DMS53 (cell line): Measurements from ENCODE around the gene MGMT.

Experiments used
- DNase-seq: peaks from one replicate; lab custom pipeline; 2025; lab: John Stamatoyannopoulos, UW

MGMT gene

DNA sequence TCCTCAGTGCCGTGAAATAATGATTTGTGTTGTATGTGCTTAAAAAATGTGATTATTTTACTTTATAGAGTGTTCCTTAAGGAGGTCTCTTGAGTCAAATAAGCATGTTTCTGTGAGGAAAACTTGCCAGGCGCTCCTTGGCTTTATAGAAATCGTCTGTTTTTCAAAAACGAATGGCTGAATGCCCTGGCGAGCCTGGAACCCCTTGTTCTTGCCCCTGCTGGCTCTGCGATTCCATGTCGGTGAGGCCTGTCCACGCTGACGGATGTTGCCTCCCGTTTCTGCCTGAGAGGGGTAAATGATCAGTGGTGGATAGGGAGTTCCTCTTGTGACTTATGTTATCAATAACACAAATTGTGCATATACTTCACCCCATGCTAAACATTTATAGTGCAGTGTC is 75.5 kb downstream of the MGMT start:
- no peak for DNase-seq

DNA sequence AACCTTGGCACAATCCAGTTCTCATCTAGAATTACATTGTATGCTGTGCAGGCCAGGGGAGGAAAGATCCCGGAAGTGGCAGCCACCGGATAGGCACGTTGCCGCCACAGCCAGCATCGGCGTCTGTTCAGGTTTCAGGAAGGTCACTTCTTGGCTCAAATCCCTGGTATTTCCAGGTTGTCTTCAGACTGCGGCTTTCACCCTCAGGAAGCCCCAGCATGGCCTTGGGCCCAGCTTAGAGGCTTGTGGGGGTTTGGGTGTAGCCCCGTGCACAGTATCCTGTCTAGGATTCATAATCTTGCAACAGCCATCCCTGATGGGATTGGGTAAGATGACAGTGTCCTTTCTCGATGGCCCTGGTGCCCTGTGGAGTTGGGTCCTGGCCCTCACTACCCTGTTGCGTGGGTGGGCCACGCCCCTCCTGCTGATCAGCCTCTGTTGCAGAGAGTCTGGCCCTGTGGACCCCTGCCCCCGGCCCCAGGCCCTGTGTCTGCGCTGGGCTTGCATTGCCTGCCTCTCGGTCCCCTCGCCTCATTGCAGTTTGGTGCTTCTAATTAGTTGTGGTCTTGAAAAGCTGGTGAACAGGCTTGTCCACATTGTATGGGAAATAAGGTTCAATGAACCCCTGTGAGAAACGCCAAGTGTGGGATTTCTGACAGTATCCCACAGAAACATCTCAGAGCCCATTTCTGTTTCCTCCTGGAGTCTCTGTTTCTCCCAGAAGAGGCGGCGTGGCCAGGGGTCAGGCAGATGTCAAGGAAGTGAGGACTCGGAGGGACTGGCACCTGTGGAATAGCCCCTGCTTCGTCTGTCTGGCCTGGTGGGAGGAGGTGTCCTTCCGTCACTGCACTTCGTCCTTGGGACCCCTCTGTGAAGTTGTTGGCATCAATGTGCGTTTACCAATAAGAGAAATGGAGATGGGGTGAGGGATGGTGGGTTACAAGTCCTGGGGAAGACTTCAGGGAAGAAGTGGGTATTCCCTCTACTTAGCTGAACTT is 77.5 kb downstream of the MGMT start:
- no peak for DNase-seq

DNA sequence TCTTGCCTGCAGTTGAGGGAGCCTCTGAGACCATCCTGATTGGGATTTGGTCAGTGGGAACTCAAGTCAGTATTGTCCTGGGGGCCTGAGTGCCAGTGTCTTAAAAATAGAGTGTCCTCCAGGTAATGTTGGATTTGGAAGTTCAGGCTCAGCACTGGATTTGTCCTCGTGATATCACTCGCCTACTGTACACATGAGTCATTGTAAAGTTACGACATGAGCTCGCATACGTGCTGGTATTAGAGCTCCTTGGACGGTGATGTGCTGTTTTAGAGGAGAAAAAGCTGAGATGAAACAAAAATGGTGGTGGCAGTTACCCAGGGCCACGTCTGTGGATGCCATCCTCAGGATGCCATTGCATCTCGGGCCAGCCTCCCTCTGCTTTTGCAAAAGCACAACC is 78.2 kb downstream of the MGMT start:
- no peak for DNase-seq

DNA sequence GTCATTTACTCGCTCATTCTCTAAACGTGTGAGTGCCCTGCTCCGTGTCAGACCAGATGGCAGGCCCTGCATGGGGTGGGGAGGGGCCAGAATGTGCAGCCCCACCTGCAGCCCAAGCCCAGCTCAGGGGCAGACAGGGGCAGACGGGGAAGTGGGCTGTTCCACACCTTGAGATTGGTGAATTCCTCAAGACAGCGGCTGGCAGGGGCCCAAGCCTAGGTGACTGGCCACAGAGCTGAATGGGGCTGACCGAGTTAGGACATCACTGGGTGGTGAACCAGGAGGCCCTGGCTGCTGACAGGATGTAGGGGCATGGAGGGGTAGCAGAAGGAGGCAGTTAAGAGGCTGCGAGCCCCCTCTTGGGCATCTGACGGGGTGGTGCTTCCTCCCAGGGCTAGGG is 79.1 kb downstream of the MGMT start:
- no peak for DNase-seq

DNA sequence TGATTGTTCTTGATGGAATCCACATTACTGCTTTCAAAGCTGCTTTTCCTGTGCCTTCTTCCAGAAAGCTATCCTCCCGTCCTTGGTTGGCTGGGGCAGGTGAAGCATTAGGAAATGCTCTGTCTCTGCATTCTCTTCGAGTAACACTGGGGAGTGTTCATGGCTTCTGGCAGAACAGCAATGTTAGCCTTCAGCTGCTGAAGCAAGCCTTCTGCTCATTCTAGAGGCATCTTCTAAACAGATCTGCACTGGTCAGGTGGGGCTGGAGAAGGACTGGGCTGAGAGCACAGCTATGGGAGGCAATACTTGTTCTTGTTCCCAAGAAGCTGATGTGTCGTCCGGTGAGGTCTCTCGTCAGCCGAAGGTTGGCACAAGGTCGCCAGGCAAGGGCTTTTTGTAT is 80.6 kb downstream of the MGMT start:
- DNase-seq: no peak

DNA sequence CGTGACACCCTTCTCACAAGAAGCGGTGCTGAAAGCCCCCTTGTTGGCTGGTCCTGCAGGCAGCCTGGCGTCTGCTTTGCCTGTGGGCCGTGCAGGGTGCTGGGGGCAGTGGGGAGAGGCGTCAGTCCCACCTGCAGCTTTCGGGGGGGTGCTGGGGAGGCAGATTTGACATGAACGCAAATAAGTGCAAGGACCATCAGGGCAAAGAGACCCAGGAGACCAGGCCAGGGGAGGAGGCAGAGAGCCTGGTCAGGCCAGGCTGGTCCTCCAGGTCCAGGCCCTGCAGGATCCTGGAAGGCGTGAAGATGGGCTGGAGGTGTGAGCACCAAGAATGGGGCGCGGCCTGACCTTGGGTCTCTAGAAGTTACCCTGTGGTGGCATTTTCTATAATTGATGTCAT is 81.6 kb downstream of the MGMT start:
- DNase-seq: no peak

DNA sequence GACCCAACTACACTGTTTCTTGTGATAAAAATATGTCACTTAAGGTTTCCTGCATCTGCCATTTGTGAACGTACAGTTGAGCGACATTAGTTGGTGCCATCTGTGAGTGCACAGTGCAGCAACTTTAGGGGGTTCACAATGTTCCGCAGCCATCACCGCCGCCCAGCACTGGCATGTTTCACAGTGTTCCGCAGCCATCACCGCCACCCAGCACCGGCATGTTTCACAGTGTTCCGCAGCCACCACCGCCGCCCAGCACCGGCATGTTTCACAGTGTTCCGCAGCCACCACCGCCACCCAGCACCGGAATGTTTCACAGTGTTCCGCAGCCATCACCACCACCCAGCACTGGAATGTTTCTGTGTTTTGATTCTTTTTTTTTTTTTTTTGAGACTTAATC is 83.0 kb downstream of the MGMT start:
- no peak for DNase-seq

DNA sequence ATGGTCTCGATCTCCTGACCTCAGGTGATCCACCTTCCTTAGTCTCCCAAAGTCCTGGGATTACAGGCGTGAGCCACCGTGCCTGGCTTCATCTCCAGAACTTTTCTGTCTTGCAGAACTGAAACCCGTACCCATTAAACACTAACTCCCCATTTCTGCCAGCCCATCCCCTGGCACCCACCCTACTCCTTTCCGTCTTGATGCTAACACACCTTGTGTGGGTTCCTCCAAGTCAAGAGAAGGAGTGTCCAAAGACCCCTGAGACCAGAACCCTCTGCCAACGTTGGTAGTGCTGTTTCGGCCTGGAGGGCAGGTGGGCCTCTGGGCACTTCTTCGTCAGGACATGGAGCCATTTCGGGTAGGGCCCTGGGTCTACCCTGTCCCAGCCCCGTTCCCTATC is 83.6 kb downstream of the MGMT start:
- no peak for DNase-seq

DNA sequence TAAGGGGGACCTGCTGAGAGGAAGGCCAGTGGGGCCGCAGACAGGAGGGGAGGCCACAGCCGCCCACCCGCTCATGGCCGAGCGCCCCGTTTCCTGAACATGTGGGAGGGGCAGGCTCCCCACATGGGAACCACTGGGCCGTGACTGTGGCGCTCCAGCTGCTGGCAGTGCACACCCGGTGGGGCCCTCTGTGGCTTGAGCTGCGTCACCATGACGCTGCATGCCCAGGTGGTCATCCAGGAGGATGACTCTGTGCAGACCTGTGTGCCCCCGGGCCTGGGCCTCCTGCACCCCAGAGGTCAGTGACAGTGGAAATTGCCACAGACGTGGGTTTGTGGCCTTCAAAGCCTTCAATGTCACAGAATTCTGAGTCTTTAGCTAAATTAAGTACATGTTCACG is 85.1 kb downstream of the MGMT start:
- DNase-seq: no peak

DNA sequence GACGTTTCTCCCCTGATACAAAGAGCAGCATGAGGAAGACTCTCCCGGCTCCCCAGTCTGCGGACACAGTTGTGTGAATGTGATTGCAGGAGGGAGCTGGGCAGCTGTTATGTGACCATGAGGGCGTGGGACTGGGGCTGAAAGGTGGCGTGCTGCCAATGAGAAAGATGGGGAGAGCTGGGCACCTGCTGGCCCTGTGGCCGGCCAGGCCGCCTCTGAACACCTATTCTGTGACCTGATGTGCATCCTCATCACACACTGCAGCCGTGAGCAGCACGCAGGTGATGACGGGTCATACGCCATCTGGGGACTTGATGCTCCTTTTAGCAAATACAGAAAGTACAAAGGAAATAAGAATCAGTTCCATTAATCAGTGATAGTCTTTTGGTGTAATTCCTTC is 86.9 kb downstream of the MGMT start:
- DNase-seq: no peak

DNA sequence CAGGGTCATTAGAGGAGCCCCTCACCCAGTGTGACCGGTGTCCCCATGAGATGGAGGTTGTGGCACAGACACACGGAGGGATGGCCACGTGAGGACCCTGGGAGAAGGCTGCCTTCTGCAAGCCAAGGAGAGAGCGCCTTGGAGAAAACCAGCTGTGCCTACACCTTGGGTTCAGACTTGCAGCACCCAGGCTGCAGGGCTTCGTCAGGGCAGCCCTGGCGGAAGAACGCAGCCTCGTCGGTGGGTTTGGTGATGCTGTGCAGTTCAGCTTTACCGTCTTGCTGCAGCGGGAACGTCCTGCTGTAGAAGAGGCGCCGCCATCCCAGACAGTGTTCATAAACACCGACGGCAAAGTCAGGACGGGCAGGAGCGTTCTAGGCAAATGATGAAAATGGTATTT is 89.3 kb downstream of the MGMT start:
- DNase-seq: no peak

DNA sequence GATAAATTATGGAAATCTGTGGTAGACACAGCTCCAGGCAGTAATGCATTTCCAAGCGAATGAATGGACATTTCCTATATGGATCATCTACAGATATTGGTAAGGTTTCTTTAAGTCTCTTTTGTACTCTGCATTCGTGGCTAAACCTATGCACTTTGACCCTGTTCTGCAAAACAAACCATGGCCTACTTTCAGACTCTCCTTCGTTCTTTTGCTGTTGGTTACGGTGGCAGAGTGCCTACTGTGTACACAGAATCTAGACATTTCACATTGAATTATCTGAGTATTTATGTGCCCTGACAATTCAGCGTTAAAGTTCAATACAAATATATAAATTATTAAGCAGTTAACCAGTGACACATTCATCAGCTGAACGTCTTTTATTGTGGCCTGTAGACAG is 93.3 kb downstream of the MGMT start:
- no peak for DNase-seq

DNA sequence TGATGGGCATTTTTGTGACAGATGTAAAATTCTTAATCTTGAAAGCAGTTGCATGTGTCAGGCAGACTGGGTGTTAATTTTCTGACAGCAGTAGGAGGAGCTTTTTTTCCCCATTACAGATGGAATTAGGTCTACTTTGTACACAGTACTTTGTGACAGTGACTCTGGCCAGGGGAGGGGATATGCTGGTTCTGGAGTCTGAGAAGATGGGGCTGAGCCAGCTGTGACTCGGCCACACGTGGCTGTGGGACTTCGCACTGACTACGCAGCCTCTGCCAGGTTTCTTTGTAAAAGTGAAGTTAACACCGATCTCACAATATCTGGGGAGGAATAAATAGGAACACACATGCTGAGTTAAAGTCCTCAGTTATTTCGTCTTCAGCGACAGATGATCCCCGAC is 95.4 kb downstream of the MGMT start:
- DNase-seq: no peak

DNA sequence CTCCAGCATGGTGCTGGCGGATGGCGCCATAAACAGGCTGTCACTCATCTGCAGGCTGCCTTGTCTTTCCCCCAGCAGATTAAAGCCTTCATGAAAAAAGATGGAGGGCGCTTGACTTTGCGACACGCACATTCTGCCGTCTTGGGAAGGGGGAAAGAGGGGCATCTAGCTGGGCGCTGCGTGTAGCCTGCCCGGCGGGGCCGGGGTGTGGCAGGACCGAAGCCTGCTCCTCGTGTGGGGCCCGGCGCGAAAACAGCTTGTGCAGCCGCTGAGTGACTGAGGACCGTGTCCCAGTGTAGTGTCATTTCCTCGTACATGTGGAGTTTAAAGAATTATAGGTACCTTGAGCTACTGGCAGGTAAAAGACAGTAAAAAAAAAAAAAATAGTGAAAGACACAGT is 97.9 kb downstream of the MGMT start:
- DNase-seq: no peak

DNA sequence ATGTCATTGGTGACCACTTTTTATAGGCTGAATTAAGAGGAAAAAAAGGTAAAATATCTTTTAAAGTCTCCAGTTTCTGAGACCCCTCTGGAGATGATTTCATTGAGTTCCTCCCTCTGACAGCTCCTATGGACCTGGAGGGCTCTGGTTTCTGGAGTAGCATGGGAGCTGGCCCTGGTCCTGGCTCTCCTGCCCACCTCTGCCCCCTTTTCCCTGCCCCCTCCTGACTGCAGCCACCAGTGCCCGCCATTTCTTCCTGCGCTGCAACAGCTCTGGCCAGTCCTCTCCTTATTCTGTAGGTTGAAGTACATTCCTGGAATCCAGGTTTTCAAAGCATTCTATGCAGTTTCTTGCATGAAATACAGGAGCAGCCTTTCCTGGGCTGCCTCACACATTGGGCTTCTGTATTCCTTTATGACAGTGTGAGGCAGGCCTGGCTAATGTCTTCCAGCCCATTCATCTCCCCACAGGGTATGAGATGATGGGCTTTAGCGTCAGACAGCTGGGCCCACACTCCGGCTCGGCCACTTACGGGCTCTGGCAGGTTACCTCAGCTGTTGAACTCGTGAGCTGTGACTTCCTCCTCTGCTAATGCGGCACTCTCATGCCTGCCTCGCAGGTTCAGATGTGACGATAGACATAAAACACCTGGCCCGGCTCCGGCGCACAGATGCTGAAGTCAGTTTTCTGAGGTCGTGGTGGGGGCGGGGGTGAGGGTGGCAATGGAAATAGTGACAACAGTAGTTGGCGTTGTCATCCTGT is 101.7 kb downstream of the MGMT start:
- no peak for DNase-seq

DNA sequence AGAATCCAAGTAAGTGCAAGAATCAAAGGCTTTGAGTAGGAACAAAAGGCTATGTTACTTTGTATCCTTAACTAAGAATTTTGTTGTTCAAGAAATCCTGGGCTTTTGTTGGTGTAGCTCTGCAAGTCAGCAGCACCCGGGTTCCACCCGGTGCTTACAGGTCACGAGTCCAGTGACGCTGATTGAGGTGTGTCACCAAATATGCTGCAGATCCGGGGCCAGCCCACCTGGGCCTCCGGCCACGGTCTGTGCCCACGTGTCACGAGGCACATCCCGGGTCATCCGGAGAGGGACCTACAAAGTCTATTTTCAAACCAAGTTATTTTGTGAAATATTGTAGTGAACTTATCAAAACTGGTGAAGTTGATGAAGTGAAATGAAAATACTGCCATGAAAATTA is 103.1 kb downstream of the MGMT start:
- DNase-seq: no peak

DNA sequence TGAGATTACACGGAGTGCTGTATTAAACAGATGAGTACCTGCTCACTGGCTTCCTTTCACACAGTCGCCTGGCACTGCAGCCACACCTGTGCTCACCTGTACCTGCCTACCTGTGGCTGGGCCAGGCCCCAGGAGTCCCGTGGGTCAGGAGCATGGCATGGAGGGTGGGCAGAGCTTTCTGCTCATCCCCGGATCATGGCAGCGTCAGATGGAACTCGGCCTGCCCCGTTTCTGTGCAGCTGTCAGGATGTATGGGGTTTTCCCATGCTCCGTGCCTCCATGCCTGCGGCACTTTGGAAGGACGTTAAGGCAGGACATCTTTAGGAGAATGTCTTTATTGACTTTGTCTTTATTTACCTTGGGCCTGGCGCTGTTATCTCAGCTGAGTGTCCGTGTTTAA is 112.2 kb downstream of the MGMT start:
- DNase-seq: no peak

DNA sequence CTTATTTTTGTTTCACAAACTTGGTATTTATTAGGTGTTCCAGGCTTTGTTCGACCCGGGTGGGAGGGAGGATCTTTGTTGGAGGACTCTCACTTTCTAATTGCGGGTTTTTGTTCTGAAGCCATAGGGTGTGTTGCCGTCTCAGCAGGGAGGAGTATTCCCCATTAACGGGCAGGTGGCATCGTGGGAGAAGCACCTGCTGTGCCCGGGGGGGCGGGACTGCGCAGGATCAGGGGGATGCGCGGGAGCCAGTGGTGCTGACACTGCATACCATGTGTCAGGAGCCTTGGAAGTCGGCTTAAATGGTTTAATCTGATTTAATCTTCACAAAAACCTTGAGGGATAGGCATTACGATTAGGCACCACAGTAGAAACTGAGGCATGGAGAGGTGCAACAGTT is 113.0 kb downstream of the MGMT start:
- DNase-seq: no peak

DNA sequence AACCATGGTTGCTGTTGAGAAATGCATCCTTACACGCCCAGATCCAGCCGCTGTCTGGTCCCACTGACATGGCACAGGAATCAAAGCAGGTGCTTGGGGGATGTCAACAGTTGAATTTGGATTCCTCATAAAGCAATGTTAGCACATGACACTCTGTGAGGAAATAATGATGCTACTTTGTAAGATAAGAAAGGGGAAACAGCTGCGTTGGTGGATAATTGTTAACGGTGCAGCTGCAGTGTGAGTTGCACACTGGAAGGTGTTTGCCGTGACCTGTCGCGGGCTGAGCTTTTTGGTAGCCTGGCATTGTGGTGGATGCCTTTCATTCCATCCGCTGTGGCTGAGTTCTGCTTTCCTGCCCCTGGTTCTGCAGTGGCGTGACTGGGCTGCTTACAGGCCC is 113.9 kb downstream of the MGMT start:
- no peak for DNase-seq

DNA sequence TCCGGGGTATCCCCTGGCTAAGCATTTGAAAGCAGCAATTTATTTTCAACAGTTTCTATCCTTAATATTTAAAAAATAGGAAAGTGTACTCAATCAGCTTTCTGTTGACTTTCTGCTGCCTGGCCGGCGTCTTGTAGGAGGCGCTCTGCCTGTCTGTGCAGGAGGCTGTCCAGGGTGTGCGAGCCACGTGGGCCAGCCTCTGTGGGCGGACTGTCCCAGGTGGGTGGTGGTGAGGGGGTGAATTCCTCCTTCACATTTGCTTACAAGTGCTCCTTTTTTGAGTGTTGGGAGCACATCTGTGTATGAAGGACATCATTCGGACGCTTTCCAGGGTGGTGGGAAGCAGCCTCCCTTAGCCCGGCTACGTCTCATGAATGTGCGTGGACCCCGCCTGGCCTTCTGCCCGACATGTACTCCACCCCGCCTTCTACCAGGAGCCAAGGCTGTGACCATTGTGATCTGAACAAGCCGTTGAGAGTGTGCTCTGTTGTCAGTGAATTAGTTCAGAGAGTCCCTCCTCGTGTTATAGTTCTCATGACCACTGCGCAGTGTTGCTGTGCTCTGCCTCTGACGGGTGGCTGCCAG is 114.9 kb downstream of the MGMT start:
- DNase-seq: no peak

DNA sequence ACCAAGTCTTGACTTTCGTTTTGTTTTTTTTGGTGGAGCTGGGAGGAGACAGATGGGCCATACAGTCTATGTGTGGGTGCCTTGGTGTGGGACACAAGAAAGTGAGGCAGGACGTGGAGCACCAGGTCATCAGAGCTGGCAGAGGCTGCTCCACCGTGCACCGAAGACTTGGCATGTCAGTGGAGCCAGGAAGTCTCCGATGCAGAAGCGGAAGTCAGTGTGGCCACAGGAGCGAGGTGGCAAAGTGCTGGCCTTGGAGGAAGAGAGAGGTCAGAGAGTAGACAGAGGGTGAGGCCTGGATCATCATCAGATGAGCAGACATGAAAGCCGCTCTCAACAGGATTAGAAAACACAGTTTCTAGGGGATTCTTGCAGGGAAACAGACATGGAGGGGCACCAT is 116.8 kb downstream of the MGMT start:
- no peak for DNase-seq

DNA sequence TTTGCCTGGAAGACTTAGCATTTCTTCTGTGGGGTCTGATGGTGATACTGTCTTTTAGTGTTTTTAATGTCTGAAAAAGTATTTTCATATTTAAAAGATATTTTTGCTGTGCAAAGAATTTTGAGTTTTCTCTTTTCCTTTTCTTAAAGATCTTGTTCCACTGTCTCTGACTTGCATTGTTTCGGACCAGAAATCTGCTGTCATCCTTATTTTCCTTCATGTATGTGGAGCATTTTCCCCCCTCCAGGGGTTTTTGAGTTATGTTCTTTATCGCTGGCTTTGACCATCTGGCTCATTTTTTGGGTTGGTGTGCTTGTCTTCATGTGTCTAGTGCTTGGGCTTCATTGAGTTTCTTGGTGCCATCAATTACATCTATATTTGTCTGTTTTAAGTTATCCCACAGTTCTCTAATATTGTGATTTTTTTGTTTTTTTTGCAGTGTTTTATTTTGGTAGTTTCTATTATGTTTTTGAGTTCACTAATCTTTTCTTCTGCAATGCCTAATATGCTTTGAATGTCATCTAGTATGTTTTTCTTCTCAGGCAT is 119.9 kb downstream of the MGMT start:
- peak; percentile 14 for DNase-seq

DNA sequence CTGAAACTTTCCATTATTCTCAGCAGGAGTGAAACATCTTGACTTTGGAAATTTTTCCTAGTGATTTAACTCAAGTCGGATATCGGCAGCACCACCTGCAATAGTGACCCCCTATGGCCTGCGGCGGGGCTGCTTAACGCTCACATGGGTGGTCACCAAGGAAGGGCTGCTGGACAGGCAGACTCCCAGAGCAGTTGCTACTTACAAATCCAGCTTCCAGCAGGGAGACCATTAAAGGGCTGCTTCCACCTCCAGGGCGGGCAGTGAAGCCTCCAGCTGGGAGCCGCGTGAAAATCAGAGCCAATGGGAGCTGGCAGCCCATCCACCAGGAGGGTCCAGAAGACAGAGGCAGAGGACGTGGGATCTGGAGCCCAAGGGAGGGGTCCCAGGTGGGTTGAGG is 122.5 kb downstream of the MGMT start:
- DNase-seq: no peak
